SK-N-SH (cell line): ENCODE measurements around the gene ATP2B1. TPM values are rescaled to one million over a fixed set of nuclear protein-coding genes. Genes with fewer than 3 reads are reported as not detected.

ENCODE experiments used
- CTCF ChIA-PET: fragments of 300-600, 350-600 bp; formaldehyde crosslinking; extraction: SDS; loops from one replicate; lab custom pipeline; 2021; lab: Yijun Ruan, JAX
- POLR2A ChIA-PET: fragments of 350-600 bp; sonication (Branson Sonifier 250); formaldehyde crosslinking; extraction: SDS; loops from one replicate; lab custom pipeline; 2020; ENCODE audit warnings: antibody characterized with exemption, inconsistent platforms; lab: Yijun Ruan, JAX
- DNase-seq: peaks from one replicate; pipeline ENCODE4 v3.0.0; 2012
- H2AFZ ChIP-seq: fragments of 200-600 bp; sonication (generic); 2 replicates; pipeline ENCODE4 v1.8.1; 2016; ENCODE audit warnings: antibody characterized with exemption, mild to moderate bottlenecking, low read depth
- H3F3A ChIP-seq: fragments of 200-600 bp; sonication (generic); replicated peaks from 2 replicates; pipeline ENCODE3; 2016; ENCODE audit warnings: antibody characterized with exemption, mild to moderate bottlenecking; ENCODE audit not compliant: insufficient read depth
- H3K27ac ChIP-seq, 2 experiments: fragments of 200-500 bp in 1 of 2; fragments of 200-600 bp in 1 of 2; sonication (Bioruptor generic) in 1 of 2; sonication (generic), shearing (Covaris generic) in 1 of 2; 2 replicates each; pipeline versions ENCODE4 v1.5.1 to v1.6.1; 2014 to 2016; ENCODE audit warnings: low read depth in 2 of 2, inconsistent platforms in 1 of 2, low read length in 1 of 2, mild to moderate bottlenecking in 1 of 2, mixed read lengths in 1 of 2
- H3K27me3 ChIP-seq: fragments of 200-600 bp; sonication (generic), shearing (Covaris generic); 2 replicates; pipeline ENCODE4 v1.6.1; 2016; ENCODE audit warnings: mixed run types; ENCODE audit not compliant: insufficient read depth
- H3K36me3 ChIP-seq, 2 experiments: fragments of 200-500 bp in 1 of 2; fragments of 200-600 bp in 1 of 2; sonication (Bioruptor generic) in 1 of 2; sonication (generic) in 1 of 2; replicated peaks in 1 of 2; 2 replicates each; pipeline versions ENCODE3 to v1.5.1; 2014 to 2016; ENCODE audit warnings: low read length in 1 of 2, mild to moderate bottlenecking in 1 of 2; ENCODE audit not compliant: insufficient read depth in 2 of 2, control insufficient read depth in 1 of 2
- H3K4me1 ChIP-seq, 2 experiments: fragments of 200-500 bp in 1 of 2; fragments of 200-600 bp in 1 of 2; sonication (Bioruptor generic) in 1 of 2; sonication (generic), shearing (Covaris generic) in 1 of 2; 2 replicates each; pipeline versions ENCODE4 v1.5.1 to v1.6.1; 2014 to 2016; ENCODE audit warnings: low read depth in 1 of 2, low read length in 1 of 2, mixed run types in 1 of 2; ENCODE audit not compliant: insufficient read depth in 2 of 2, control insufficient read depth in 1 of 2
- H3K4me2 ChIP-seq: fragments of 200-600 bp; sonication (generic), shearing (Covaris generic); 2 replicates; pipeline ENCODE4 v1.6.1; 2017; ENCODE audit warnings: mixed run types
- H3K4me3 ChIP-seq, 2 experiments: fragments of 200-500 bp in 1 of 2; fragments of 200-600 bp in 1 of 2; sonication (Bioruptor generic) in 1 of 2; sonication (generic), shearing (Covaris generic) in 1 of 2; 2 replicates each; pipeline versions ENCODE4 v1.5.1 to v1.8.1; 2014 to 2016; ENCODE audit warnings: low read depth in 2 of 2, inconsistent platforms in 1 of 2, low read length in 1 of 2, mild to moderate bottlenecking in 1 of 2, mixed read lengths in 1 of 2, moderate library complexity in 1 of 2
- H3K79me2 ChIP-seq: fragments of 200-600 bp; sonication (generic); 2 replicates; pipeline ENCODE4 v1.8.1; 2017; ENCODE audit warnings: mild to moderate bottlenecking; ENCODE audit not compliant: insufficient read depth
- H3K9ac ChIP-seq: fragments of 200-600 bp; sonication (generic); 2 replicates; pipeline ENCODE4 v1.6.1; 2017; ENCODE audit warnings: mixed run types
- H3K9me2 ChIP-seq: fragments of 200-600 bp; sonication (generic); 2 replicates; pipeline ENCODE4 v1.6.1; 2017; ENCODE audit warnings: mixed run types
- H3K9me3 ChIP-seq: fragments of 200-600 bp; sonication (generic); 2 replicates; pipeline ENCODE4 v1.6.1; 2017; ENCODE audit warnings: mixed run types, mild to moderate bottlenecking, moderate library complexity
- H4K20me1 ChIP-seq: fragments of 200-600 bp; sonication (generic); 2 replicates; pipeline ENCODE4 v1.6.1; 2017; ENCODE audit warnings: mild to moderate bottlenecking, mixed run types; ENCODE audit not compliant: insufficient read depth
- CHD2 ChIP-seq: fragments of 150-350 bp; IDR thresholded peaks from 2 replicates; pipeline ENCODE4 v1.6.1; 2018; ENCODE audit warnings: low read length; ENCODE audit not compliant: partially characterized antibody
- ELF1 ChIP-seq: IDR thresholded peaks from 2 replicates; pipeline ENCODE4 v1.4.0; 2012
- EZH2phosphoT487 ChIP-seq: fragments of 200-600 bp; sonication (generic); IDR thresholded peaks from 2 replicates; pipeline ENCODE4 v1.6.1; 2017; ENCODE audit warnings: low read depth, mixed run types, mild to moderate bottlenecking, antibody characterized with exemption, moderate library complexity, borderline replicate concordance
- FOSL2 ChIP-seq: IDR thresholded peaks from 2 replicates; pipeline ENCODE4 v1.4.0; 2012; ENCODE audit warnings: low read depth, mild to moderate bottlenecking, moderate library complexity, borderline replicate concordance
- FOXJ3 ChIP-seq: sonication (generic); formaldehyde crosslinking; IDR thresholded peaks from 2 replicates; pipeline ENCODE4 v1.5.1; 2020; ENCODE audit warnings: mild to moderate bottlenecking, missing genetic modification reagents
- FOXM1 ChIP-seq: IDR thresholded peaks from 2 replicates; pipeline ENCODE4 v1.4.0; 2012; ENCODE audit warnings: low read depth, mild to moderate bottlenecking
- GABPA ChIP-seq: IDR thresholded peaks from 2 replicates; pipeline ENCODE4 v1.4.0; 2012; ENCODE audit warnings: low read depth, mild to moderate bottlenecking
- GATA2 ChIP-seq: sonication (generic); formaldehyde crosslinking; IDR thresholded peaks from 2 replicates; pipeline ENCODE4 v1.5.0; 2020; ENCODE audit warnings: mild to moderate bottlenecking, missing genetic modification reagents
- JUND ChIP-seq: IDR thresholded peaks from 2 replicates; pipeline ENCODE4 v1.4.0; 2012
- MEF2A ChIP-seq: IDR thresholded peaks from 2 replicates; pipeline ENCODE4 v1.4.0; 2012; ENCODE audit warnings: low read depth, borderline replicate concordance
- MXI1 ChIP-seq: IDR thresholded peaks from 2 replicates; pipeline ENCODE4 v1.6.1; 2012; ENCODE audit warnings: mild to moderate bottlenecking, low read depth, low read length, improper control_type of control experiment
- POLR2AphosphoS5 ChIP-seq: IDR thresholded peaks from 2 replicates; pipeline ENCODE4 v1.6.1; 2012; ENCODE audit warnings: low read depth, low read length
- RCOR1 ChIP-seq: fragments of 150-350 bp; IDR thresholded peaks from 2 replicates; pipeline ENCODE4 v1.6.1; 2017; ENCODE audit warnings: antibody characterized with exemption, low read length
- RXRA ChIP-seq: IDR thresholded peaks from 2 replicates; pipeline ENCODE4 v1.4.0; 2012; ENCODE audit warnings: low read depth, mild to moderate bottlenecking, borderline replicate concordance
- SMC3 ChIP-seq: IDR thresholded peaks from 2 replicates; pipeline ENCODE4 v1.6.1; 2012; ENCODE audit warnings: low read depth, low read length, improper control_type of control experiment
- TAF1 ChIP-seq: IDR thresholded peaks from 2 replicates; pipeline ENCODE4 v1.6.1; 2012; ENCODE audit warnings: low read depth, mild to moderate bottlenecking, low read length, moderate library complexity, borderline replicate concordance
- TEAD4 ChIP-seq: IDR thresholded peaks from 2 replicates; pipeline ENCODE4 v1.4.0; 2012; ENCODE audit warnings: mild to moderate bottlenecking, borderline replicate concordance; ENCODE audit not compliant: insufficient read depth
- YY1 ChIP-seq: IDR thresholded peaks from 2 replicates; pipeline ENCODE4 v1.4.0; 2012; ENCODE audit warnings: low read depth, mild to moderate bottlenecking
- WGBS: methylation state at CpG from one replicate; pipeline ENCODE4 v1.1.6; 2017; ENCODE audit warnings: low lambda C conversion rate; 5-methylcytosine and 5-hydroxymethylcytosine counted together
- polyA plus RNA-seq, 3 experiments: library from polyadenylated mRNA; depleted of rRNA; stranded (reverse); fragments of >200 nt; gene quantifications; 2 replicates each; pipeline ENCODE4 v1.2.3, GENCODE V29; 2012
- TF ChIP-seq, protein P1 (sequence below): fragments of 200-600 bp; sonication (generic); IDR thresholded peaks from 2 replicates; pipeline ENCODE4 v1.6.1; 2017; ENCODE audit warnings: antibody characterized with exemption, mild to moderate bottlenecking, moderate library complexity
- TF ChIP-seq, protein P2 (sequence below): fragments of 150-350 bp; IDR thresholded peaks from 2 replicates; pipeline ENCODE4 v1.6.1; 2017; ENCODE audit warnings: antibody characterized with exemption, low read length, low read depth, borderline replicate concordance
- TF ChIP-seq, protein P3 (sequence below): IDR thresholded peaks from 2 replicates; pipeline ENCODE4 v1.4.0; 2012; ENCODE audit warnings: low read depth, borderline replicate concordance
- TF ChIP-seq, protein P4 (sequence below): fragments of 150-350 bp; IDR thresholded peaks from 2 replicates; pipeline ENCODE4 v1.6.1; 2016; ENCODE audit warnings: mild to moderate bottlenecking, low read depth, low read length

Gene ATP2B1
- polyA plus RNA-seq, 1 of the 3 experiments (the other 2 are of a cell fraction) = 4.3 TPM

DNA sequence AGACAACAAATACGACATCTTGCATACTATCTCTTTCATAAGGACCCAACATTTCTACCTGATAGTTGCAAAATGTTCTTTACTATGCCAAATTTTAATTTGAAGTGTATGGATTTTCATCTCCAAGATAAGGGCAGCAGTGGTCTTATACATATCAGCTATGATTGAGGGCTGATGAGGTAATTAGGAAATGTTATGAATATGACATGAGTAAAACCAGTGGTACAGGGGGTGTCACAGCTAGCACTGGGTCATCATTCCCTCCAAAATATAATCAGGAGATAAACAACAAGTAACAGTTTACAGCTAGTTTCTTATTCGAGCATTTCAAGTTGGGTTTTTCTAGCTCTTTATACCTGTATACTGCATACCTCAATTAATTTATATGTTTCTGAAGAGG, 35.0 kb downstream of the ATP2B1 start (continued):
- TF ChIP-seq FOSL2 = no peak
- no peak for TF ChIP-seq FOXJ3 (CRISPR knock-in tag)
- TF ChIP-seq YY1 = no peak
- TF ChIP-seq RCOR1 = no peak
- no peak for TF ChIP-seq GATA2 (CRISPR knock-in tag)

DNA sequence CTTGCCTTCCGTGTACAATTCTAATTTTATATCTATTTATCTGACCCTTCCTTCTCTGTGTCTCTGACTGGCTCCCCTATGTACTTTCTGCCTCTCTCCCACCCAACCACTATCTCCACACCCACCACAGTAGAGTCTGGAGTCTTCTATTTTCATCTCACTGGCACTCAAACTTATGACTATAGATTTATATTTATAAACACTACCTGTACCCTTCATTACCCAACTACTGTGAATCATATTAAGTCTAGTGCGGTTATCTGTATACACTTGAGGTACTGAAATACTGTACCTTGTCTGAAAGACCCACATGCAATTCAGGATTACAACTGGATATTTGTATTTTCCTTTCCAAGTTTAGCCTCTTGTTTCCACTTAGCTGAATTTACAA, 36.1 kb downstream of the ATP2B1 start:
- H3K36me3 ChIP-seq = no peaks in the 10 kb centered on the region
- H3K4me3 ChIP-seq = no peak overlapping the region
- H3K27me3 ChIP-seq = no peaks in the 10 kb centered on the region
- no peak overlapping the region for H3K4me2 ChIP-seq
- no peaks in the 10 kb centered on the region for H4K20me1 ChIP-seq
- POLR2A ChIA-PET = no interaction called here
- H3K9me2 ChIP-seq = no peaks in the 10 kb centered on the region
- 97% methylated on average over 2 of the region's 2 CpGs for WGBS
- TF ChIP-seq TAF1 (no peak), MXI1 (no peak), FOXM1 (no peak), YY1 (no peak), EZH2phosphoT487 (no peak), ELF1 (no peak), MEF2A (no peak), FOSL2 (no peak), POLR2AphosphoS5 (no peak), GABPA (no peak), FOXJ3 (CRISPR knock-in tag) (no peak), JUND (no peak), RXRA (no peak), CHD2 (no peak), TEAD4 (no peak), SMC3 (no peak)
- TF ChIP-seq, protein P1, sequence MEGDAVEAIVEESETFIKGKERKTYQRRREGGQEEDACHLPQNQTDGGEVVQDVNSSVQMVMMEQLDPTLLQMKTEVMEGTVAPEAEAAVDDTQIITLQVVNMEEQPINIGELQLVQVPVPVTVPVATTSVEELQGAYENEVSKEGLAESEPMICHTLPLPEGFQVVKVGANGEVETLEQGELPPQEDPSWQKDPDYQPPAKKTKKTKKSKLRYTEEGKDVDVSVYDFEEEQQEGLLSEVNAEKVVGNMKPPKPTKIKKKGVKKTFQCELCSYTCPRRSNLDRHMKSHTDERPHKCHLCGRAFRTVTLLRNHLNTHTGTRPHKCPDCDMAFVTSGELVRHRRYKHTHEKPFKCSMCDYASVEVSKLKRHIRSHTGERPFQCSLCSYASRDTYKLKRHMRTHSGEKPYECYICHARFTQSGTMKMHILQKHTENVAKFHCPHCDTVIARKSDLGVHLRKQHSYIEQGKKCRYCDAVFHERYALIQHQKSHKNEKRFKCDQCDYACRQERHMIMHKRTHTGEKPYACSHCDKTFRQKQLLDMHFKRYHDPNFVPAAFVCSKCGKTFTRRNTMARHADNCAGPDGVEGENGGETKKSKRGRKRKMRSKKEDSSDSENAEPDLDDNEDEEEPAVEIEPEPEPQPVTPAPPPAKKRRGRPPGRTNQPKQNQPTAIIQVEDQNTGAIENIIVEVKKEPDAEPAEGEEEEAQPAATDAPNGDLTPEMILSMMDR = no peak
- TF ChIP-seq, protein P2, sequence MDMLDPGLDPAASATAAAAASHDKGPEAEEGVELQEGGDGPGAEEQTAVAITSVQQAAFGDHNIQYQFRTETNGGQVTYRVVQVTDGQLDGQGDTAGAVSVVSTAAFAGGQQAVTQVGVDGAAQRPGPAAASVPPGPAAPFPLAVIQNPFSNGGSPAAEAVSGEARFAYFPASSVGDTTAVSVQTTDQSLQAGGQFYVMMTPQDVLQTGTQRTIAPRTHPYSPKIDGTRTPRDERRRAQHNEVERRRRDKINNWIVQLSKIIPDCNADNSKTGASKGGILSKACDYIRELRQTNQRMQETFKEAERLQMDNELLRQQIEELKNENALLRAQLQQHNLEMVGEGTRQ = no peak
- TF ChIP-seq, protein P3, sequence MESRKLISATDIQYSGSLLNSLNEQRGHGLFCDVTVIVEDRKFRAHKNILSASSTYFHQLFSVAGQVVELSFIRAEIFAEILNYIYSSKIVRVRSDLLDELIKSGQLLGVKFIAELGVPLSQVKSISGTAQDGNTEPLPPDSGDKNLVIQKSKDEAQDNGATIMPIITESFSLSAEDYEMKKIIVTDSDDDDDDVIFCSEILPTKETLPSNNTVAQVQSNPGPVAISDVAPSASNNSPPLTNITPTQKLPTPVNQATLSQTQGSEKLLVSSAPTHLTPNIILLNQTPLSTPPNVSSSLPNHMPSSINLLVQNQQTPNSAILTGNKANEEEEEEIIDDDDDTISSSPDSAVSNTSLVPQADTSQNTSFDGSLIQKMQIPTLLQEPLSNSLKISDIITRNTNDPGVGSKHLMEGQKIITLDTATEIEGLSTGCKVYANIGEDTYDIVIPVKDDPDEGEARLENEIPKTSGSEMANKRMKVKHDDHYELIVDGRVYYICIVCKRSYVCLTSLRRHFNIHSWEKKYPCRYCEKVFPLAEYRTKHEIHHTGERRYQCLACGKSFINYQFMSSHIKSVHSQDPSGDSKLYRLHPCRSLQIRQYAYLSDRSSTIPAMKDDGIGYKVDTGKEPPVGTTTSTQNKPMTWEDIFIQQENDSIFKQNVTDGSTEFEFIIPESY = no peak
- TF ChIP-seq, protein P4, sequence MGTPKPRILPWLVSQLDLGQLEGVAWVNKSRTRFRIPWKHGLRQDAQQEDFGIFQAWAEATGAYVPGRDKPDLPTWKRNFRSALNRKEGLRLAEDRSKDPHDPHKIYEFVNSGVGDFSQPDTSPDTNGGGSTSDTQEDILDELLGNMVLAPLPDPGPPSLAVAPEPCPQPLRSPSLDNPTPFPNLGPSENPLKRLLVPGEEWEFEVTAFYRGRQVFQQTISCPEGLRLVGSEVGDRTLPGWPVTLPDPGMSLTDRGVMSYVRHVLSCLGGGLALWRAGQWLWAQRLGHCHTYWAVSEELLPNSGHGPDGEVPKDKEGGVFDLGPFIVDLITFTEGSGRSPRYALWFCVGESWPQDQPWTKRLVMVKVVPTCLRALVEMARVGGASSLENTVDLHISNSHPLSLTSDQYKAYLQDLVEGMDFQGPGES = no peak
- TF ChIP-seq, all 33 proteins: peak for 0
- H3K4me1 ChIP-seq = peaks cover 0 to 4% of the 10 kb centered on the region in 2 experiments; a peak in 1 of 4 replicates
- no peak overlapping the region for H3K9ac ChIP-seq
- H3K9me3 ChIP-seq = no peaks in the 10 kb centered on the region
- peaks cover 3% of the 10 kb centered on the region; the same call in 1 of the 2 replicates for H3K79me2 ChIP-seq
- no peak overlapping the region for H3K27ac ChIP-seq
- H3F3A ChIP-seq = no peaks in the 10 kb centered on the region
- CTCF ChIA-PET = no interaction called here
- DNase-seq = no peak
- H2AFZ ChIP-seq = no peak overlapping the region
